ENCODE results near the gene KRAS. TPM values are rescaled to one million over a fixed set of nuclear protein-coding genes. Genes with fewer than 3 reads are reported as not detected.
A peak's percentile ranks its signal among the peaks of the same experiment; 100 is the strongest.

KRAS gene
- total and polyA plus RNA-seq, 2 of the 13 experiments (the other 11 are each of a cell fraction or from before 2014, with no cell fraction given) = 6.5 to 9.8 TPM

- TF ChIP-seq FOXP4 (CRISPR knock-in tag; IDR thresholded peaks at IDR 0.05) (peak; percentile 46; the same call in 1 of the 2 replicates), ZIK1 (CRISPR knock-in tag; IDR thresholded peaks at IDR 0.05; ENCODE audit: borderline replicate concordance, low read depth) (no peak), ZFP90 (CRISPR knock-in tag; IDR thresholded peaks at IDR 0.05; ENCODE audit: borderline replicate concordance) (0 out of 2 replicates have a peak, but pooled peaks have one; percentile 41), ZNF615 (CRISPR knock-in tag; IDR thresholded peaks at IDR 0.05; ENCODE audit: borderline replicate concordance) (no peak), MEF2D (CRISPR knock-in tag; IDR thresholded peaks at IDR 0.05) (peak; percentile 70; the same call in 1 of the 2 replicates), NR2F6 (IDR thresholded peaks at IDR 0.05) (no peak), NR2F6 (CRISPR knock-in tag; IDR thresholded peaks at IDR 0.05) (no peak), ZBTB1 (CRISPR knock-in tag; IDR thresholded peaks at IDR 0.05; ENCODE audit: borderline replicate concordance) (no peak), PAWR (CRISPR knock-in tag; IDR thresholded peaks at IDR 0.05; ENCODE audit: borderline replicate concordance) (no peak), CC2D1A (CRISPR knock-in tag; IDR thresholded peaks at IDR 0.05) (no peak), POGZ (CRISPR knock-in tag; IDR thresholded peaks at IDR 0.05) (peak; percentile 75), TFDP1 (CRISPR knock-in tag; IDR thresholded peaks at IDR 0.05; ENCODE audit: borderline replicate concordance) (peak; percentile 18; the same call in 1 of the 2 replicates), SPEN (CRISPR knock-in tag; IDR thresholded peaks at IDR 0.05; ENCODE audit: low read depth) (peak; percentile 65), KAT8 (CRISPR knock-in tag; IDR thresholded peaks at IDR 0.05) (peak; percentile 87), ZNF142 (CRISPR knock-in tag; IDR thresholded peaks at IDR 0.05) (no peak), EED (CRISPR knock-in tag; IDR thresholded peaks at IDR 0.05) (0 out of 2 replicates have a peak, but pooled peaks have one; percentile 37), GATA4 (IDR thresholded peaks at IDR 0.05; ENCODE audit: borderline replicate concordance, low read depth) (no peak; the same call in 1 of the 2 replicates), ZNF510 (CRISPR knock-in tag; IDR thresholded peaks at IDR 0.05; ENCODE audit: low read depth) (0 out of 2 replicates have a peak, but pooled peaks have one; percentile 34), ZKSCAN5 (CRISPR knock-in tag; IDR thresholded peaks at IDR 0.05) (0 out of 2 replicates have a peak, but pooled peaks have one; percentile 15)
Measured at GRCh38 chr12:25195056-25195971, 55.4 kb downstream of the KRAS start, which contains the start of the genes DNAI7 and ETFRF1 (continued).
